ENCODE data around the gene SYNRG.

Gene SYNRG

DNA sequence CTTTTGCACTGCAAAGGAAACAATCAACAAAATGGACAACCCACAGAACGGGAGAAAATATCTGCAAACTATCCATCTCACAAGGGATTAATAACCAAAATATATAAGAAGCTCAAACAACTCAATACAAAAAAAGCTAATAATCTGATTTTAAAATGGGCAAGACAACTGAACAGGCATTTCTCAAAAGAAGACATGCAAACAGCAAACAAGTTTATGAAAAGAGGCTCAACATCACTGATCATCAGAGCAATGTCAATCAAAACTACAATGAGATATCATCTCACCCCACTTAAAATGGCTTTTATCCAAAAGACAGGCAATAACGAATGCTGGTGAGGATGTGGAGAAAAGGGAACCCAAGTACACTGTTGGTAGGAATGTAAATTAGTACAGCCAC is 34.8 kb downstream of the SYNRG start:
- TF ChIP-seq, protein P1, sequence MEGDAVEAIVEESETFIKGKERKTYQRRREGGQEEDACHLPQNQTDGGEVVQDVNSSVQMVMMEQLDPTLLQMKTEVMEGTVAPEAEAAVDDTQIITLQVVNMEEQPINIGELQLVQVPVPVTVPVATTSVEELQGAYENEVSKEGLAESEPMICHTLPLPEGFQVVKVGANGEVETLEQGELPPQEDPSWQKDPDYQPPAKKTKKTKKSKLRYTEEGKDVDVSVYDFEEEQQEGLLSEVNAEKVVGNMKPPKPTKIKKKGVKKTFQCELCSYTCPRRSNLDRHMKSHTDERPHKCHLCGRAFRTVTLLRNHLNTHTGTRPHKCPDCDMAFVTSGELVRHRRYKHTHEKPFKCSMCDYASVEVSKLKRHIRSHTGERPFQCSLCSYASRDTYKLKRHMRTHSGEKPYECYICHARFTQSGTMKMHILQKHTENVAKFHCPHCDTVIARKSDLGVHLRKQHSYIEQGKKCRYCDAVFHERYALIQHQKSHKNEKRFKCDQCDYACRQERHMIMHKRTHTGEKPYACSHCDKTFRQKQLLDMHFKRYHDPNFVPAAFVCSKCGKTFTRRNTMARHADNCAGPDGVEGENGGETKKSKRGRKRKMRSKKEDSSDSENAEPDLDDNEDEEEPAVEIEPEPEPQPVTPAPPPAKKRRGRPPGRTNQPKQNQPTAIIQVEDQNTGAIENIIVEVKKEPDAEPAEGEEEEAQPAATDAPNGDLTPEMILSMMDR (conservative IDR thresholded peaks at IDR 0.05; ENCODE audit: low read depth, low read length), result no peak

DNA sequence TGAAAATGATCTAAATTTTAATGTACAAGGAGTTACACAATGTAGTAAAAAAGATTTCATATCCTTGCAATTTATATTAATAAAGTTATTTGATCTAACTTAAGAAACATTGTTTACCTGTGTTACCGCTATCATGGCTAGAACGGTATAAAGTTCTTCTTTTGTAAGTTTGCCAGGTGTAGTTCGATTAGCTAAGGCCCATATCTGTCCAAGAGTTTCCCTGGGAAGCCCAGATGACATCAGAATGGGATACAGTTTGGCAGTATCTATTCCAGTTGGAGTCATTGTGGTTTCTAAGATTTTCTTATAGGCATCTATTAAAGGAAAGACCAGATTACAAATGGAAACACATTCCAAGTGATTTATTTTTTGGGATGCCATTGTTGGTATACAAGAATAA is 37.5 kb downstream of the SYNRG start:
- Histone ChIP-seq H3K4me1 (ENCODE audit: low read depth, poor library complexity, severe bottlenecking) (peaks cover 9% of the 10 kb centered on the region), H4K20me1 (ENCODE audit: insufficient read depth) (no peaks in the 10 kb centered on the region), H3K4me2 (no peak overlapping the region), H3K36me3 (ENCODE audit: insufficient read depth) (no peaks in the 10 kb centered on the region), H2AFZ (ENCODE audit: low read depth) (no peak overlapping the region), H3K9ac (no peak overlapping the region), H3K27me3 (ENCODE audit: insufficient read depth, low read depth) (no peaks in the 10 kb centered on the region), H3K79me2 (ENCODE audit: insufficient read depth, low read depth) (no peaks in the 10 kb centered on the region), H3K4me3 (IDR thresholded peaks at IDR 0.05; ENCODE audit: insufficient read depth, low read depth, low read length) (no peak overlapping the region), H3K27ac (no peak overlapping the region)
- TF ChIP-seq, protein P1 (conservative IDR thresholded peaks at IDR 0.05; ENCODE audit: low read depth, low read length), result no peak

More for the DNA sequence above, 34.8 kb downstream of the SYNRG start:
- Histone ChIP-seq H3K36me3 (ENCODE audit: insufficient read depth) (no peaks in the 10 kb centered on the region), H3K4me2 (no peak overlapping the region), H4K20me1 (ENCODE audit: insufficient read depth) (no peaks in the 10 kb centered on the region), H3K27me3 (ENCODE audit: insufficient read depth, low read depth) (no peaks in the 10 kb centered on the region), H3K27ac (no peak overlapping the region), H2AFZ (ENCODE audit: low read depth) (no peak overlapping the region), H3K4me3 (IDR thresholded peaks at IDR 0.05; ENCODE audit: insufficient read depth, low read depth, low read length) (no peak overlapping the region), H3K9ac (no peak overlapping the region), H3K4me1 (ENCODE audit: low read depth, poor library complexity, severe bottlenecking) (peaks cover 9% of the 10 kb centered on the region), H3K79me2 (ENCODE audit: insufficient read depth, low read depth) (no peaks in the 10 kb centered on the region)

DNA sequence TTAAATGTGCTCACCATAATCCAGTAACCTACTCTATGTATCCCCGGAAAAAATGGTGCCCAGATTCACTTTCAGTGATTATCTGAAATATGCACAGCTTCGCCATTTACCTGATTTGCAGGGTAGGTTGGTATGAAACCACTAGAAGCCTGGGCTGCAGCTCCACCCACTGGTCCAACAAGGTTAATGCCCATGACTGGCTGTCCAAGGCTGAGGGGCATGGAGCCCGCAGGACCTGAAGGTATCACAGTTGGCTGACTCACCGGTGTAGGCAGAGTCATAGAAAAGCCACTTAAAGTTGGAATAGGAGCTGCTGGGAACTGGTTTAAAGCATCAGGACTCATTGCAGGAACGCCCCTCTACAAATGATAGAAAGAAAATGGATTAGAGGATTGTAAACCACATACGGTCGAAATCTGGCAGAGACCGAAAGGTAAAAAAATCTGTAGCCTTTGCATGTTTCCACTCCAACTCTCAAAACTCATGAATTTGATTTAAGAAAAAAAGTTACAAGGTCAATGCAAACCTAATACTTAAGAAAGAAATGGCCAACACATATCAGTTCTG is 38.6 kb downstream of the SYNRG start:
- Histone ChIP-seq H3K27me3 (ENCODE audit: insufficient read depth, low read depth) (no peaks in the 10 kb centered on the region), H3K4me1 (ENCODE audit: low read depth, poor library complexity, severe bottlenecking) (peaks cover 9% of the 10 kb centered on the region), H3K79me2 (ENCODE audit: insufficient read depth, low read depth) (no peaks in the 10 kb centered on the region), H3K36me3 (ENCODE audit: insufficient read depth) (no peaks in the 10 kb centered on the region), H2AFZ (ENCODE audit: low read depth) (no peak overlapping the region), H3K27ac (no peak overlapping the region), H3K9ac (no peak overlapping the region), H4K20me1 (ENCODE audit: insufficient read depth) (no peaks in the 10 kb centered on the region), H3K4me3 (IDR thresholded peaks at IDR 0.05; ENCODE audit: insufficient read depth, low read depth, low read length) (no peak overlapping the region), H3K4me2 (no peak overlapping the region)
- TF ChIP-seq, protein P1 (conservative IDR thresholded peaks at IDR 0.05; ENCODE audit: low read depth, low read length), result peak; percentile 84

DNA sequence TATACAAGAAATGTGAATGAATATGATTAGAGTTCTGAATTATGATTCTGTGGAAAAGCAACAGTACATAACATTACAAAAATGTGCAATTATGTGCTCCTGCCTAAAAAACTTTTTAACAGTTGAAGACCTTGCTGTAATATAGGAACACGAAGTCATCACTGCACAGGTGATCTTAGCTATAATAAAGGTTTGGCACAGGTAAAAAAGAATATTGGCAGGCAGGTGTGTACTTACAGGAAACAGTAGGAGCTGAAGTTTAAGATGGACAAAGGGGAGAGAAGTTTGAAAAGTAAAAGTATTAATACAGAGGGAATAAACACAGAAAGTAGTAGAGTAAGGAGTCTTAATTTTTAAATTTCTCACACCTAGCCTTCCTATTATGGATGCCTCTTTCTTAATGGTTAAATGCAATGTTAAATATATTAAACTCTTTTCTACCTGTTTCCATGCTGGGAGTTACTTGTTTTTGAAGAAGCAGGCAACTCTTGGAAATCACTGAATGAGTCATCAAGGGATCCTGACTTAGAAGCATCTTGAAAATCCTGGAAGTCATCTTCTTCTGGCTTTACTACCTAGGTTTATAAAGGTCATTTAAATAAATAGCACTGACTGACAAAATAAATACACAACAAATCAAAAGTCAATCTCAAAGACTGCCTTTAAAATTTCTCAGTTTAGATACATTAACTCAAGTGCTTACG is 40.7 kb downstream of the SYNRG start:
- TF ChIP-seq, protein P1 (conservative IDR thresholded peaks at IDR 0.05; ENCODE audit: low read depth, low read length), result no peak
- Histone ChIP-seq H4K20me1 (ENCODE audit: insufficient read depth) (no peaks in the 10 kb centered on the region), H3K36me3 (ENCODE audit: insufficient read depth) (no peaks in the 10 kb centered on the region), H3K4me1 (ENCODE audit: low read depth, poor library complexity, severe bottlenecking) (peaks cover 9% of the 10 kb centered on the region), H3K9ac (no peak overlapping the region), H3K4me2 (no peak overlapping the region), H3K27me3 (ENCODE audit: insufficient read depth, low read depth) (no peaks in the 10 kb centered on the region), H3K4me3 (IDR thresholded peaks at IDR 0.05; ENCODE audit: insufficient read depth, low read depth, low read length) (no peak overlapping the region), H3K27ac (no peak overlapping the region), H3K79me2 (ENCODE audit: insufficient read depth, low read depth) (no peaks in the 10 kb centered on the region), H2AFZ (ENCODE audit: low read depth) (no peak overlapping the region)

Measured in KMS-11 (cell line).